DND-41 (cell line): ENCODE results near the gene TMEFF1.

Source experiments
- CTCF ChIP-seq: IDR thresholded peaks from 2 replicates; pipeline ENCODE4 v1.5.1; 2012; ENCODE audit warnings: borderline replicate concordance, low read length, moderate library complexity, mild to moderate bottlenecking; ENCODE audit not compliant: poor library complexity, severe bottlenecking; ENCODE audit errors: extremely low read depth
- EZH2 ChIP-seq: IDR thresholded peaks from 3 replicates; pipeline ENCODE4 v1.6.1; 2012; ENCODE audit warnings: borderline replicate concordance, low read depth, mild to moderate bottlenecking, moderate library complexity, low read length, inconsistent platforms; ENCODE audit not compliant: severe bottlenecking

- TF ChIP-seq EZH2 (no peak), CTCF (no peak)
These were observed 154.0 kb downstream of the TMEFF1 start for GRCh38 chr9:100626949-100627348.
